Osteoblast (primary cell): ENCODE results near the gene RAB25. TPM values are rescaled to one million over a fixed set of nuclear protein-coding genes. Genes with fewer than 3 reads are reported as not detected.
A peak's percentile ranks its signal among the peaks of the same experiment; 100 is the strongest.

Experiments
- DNase-seq: peaks from one replicate; pipeline ENCODE4 v3.0.0; 2011; ENCODE audit warnings: low spot score, mixed read lengths; ENCODE audit not compliant: insufficient read length; ENCODE audit errors: missing footprints
- H2AFZ ChIP-seq: 2 replicates; pipeline ENCODE4 v1.6.0; 2011; ENCODE audit warnings: mild to moderate bottlenecking, low read length
- H3K27ac ChIP-seq: 2 replicates; pipeline ENCODE4 v1.5.1; 2011; ENCODE audit warnings: mild to moderate bottlenecking, low read depth, low read length, moderate library complexity
- H3K27me3 ChIP-seq: 2 replicates; pipeline ENCODE4 v1.6.0; 2012; ENCODE audit warnings: mild to moderate bottlenecking, control low read depth, inconsistent platforms, low read length, moderate library complexity; ENCODE audit not compliant: insufficient read depth
- H3K36me3 ChIP-seq: 2 replicates; pipeline ENCODE4 v1.5.1; 2011; ENCODE audit warnings: mild to moderate bottlenecking, low read length, control low read depth, moderate library complexity; ENCODE audit not compliant: insufficient read depth
- H3K4me1 ChIP-seq: 2 replicates; pipeline ENCODE4 v1.5.1; 2011; ENCODE audit warnings: mild to moderate bottlenecking, low read length, control low read depth, moderate library complexity; ENCODE audit not compliant: insufficient read depth
- H3K4me2 ChIP-seq: 2 replicates; pipeline ENCODE4 v1.6.0; 2011; ENCODE audit warnings: mild to moderate bottlenecking, low read length; ENCODE audit not compliant: insufficient read depth
- H3K4me3 ChIP-seq: fragments of 200-600 bp; sonication (generic); 3 replicates; pipeline ENCODE4 v1.5.1; 2012; ENCODE audit warnings: mild to moderate bottlenecking, low read length, inconsistent platforms; ENCODE audit not compliant: insufficient read depth
- H3K79me2 ChIP-seq: 2 replicates; pipeline ENCODE4 v1.6.0; 2012; ENCODE audit warnings: mild to moderate bottlenecking, low read length, control low read depth, inconsistent platforms; ENCODE audit not compliant: insufficient read depth
- H3K9me3 ChIP-seq: 2 replicates; pipeline ENCODE4 v1.5.1; 2011; ENCODE audit warnings: low read depth, low read length, control low read depth
- H4K20me1 ChIP-seq: 2 replicates; pipeline ENCODE4 v1.6.0; 2012; ENCODE audit warnings: mild to moderate bottlenecking, low read length, control low read depth; ENCODE audit not compliant: insufficient read depth
- total RNA-seq: library from RNA; depleted of rRNA; stranded (reverse); fragments of >200 nt; gene quantifications from 2 replicates; pipeline ENCODE4 v1.2.3, GENCODE V29; 2012
- TF ChIP-seq, protein P1 (sequence below): IDR thresholded peaks from 2 replicates; pipeline ENCODE4 v1.5.1; 2011; ENCODE audit warnings: mild to moderate bottlenecking, low read depth, low read length, moderate library complexity; ENCODE audit errors: extremely low read depth

Gene RAB25
- total RNA-seq, 1 donor: not detected

DNA sequence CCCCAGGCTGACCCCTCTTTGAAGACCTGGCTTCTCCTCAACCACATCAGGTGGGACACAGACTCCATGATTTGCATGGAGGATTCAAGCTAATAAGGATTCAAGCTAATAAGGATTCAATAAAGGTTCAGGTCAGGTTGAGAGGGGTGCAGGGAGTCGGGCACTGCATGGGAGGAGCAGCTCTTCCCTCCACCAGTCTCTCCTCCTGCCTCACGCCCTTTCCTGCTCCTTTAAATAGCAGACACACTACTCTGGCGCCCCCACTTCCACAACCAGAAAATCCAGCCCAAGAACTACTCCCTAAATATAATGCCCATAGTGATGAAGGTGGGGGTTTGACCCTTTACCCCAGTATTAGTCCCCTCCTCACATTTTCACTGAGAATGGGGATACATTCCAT, 14.2 kb downstream of the RAB25 start:
- Histone ChIP-seq H3K36me3 (no peaks in the 10 kb centered on the region), H3K4me3 (no peak overlapping the region), H3K79me2 (no peaks in the 10 kb centered on the region), H3K9me3 (no peaks in the 10 kb centered on the region), H3K27ac (no peak overlapping the region), H3K27me3 (no peaks in the 10 kb centered on the region), H4K20me1 (no peaks in the 10 kb centered on the region), H3K4me1 (no peaks in the 10 kb centered on the region), H2AFZ (no peak overlapping the region), H3K4me2 (no peak overlapping the region)
- TF ChIP-seq, protein P1, sequence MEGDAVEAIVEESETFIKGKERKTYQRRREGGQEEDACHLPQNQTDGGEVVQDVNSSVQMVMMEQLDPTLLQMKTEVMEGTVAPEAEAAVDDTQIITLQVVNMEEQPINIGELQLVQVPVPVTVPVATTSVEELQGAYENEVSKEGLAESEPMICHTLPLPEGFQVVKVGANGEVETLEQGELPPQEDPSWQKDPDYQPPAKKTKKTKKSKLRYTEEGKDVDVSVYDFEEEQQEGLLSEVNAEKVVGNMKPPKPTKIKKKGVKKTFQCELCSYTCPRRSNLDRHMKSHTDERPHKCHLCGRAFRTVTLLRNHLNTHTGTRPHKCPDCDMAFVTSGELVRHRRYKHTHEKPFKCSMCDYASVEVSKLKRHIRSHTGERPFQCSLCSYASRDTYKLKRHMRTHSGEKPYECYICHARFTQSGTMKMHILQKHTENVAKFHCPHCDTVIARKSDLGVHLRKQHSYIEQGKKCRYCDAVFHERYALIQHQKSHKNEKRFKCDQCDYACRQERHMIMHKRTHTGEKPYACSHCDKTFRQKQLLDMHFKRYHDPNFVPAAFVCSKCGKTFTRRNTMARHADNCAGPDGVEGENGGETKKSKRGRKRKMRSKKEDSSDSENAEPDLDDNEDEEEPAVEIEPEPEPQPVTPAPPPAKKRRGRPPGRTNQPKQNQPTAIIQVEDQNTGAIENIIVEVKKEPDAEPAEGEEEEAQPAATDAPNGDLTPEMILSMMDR: no peak
- peak; percentile 88 for DNase-seq

GRCh38 chr1:156075775-156076204, 14.8 kb downstream of the RAB25 start:
- no peak overlapping the region for H2AFZ ChIP-seq
- no peak overlapping the region for H3K4me3 ChIP-seq
- H3K9me3 ChIP-seq: no peaks in the 10 kb centered on the region
- H3K4me2 ChIP-seq: no peak overlapping the region
- no peaks in the 10 kb centered on the region for H4K20me1 ChIP-seq
- peaks cover 2% of the 10 kb centered on the region for H3K4me1 ChIP-seq
- H3K27ac ChIP-seq: no peak overlapping the region
- TF ChIP-seq, protein P1: no peak
- peak; percentile 56 for DNase-seq
- no peaks in the 10 kb centered on the region for H3K36me3 ChIP-seq
- H3K79me2 ChIP-seq: no peaks in the 10 kb centered on the region
- no peaks in the 10 kb centered on the region for H3K27me3 ChIP-seq

DNA sequence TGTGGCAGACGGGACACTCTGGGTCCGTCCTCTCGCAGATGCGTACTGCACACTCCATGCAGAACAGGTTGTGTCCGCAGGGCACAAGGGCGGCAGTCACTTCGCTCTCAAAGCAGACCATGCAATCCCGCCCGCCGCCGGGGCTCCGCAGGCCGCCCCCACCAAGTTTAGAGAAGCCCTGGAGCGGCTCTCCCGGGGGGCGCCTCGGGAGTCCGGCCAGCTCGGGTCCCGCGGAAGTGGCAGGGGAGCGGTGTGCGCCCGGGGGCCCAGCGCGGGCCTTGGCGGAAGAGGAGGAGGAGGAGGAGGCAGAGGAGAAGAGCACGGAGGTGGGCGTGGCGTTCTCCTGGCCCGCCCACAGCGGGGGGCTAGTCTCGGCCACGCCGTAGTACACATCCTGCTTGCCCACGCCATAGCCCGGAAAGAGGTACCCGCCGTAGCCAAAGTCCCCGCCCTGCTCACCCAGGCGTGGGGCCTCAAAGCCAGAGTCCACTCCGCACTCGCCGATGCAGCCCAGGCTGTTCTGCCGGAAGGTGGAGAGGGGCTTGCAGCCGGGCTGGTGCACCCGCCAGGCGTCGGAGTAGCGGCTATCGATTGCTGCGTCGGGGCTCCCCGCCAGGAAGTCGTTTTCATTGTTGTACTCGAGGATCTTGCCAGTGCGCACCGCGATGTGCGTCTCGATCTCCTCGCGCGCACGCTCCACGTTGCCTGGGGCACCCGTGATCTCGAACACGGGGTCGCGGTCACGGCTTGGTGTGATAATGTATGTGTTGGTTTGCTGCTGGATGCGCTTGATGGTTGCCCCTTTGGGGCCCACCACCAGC, 15.9 kb downstream of the RAB25 start:
- peak overlapping the region; percentile 13 for H3K4me3 ChIP-seq
- no peaks in the 10 kb centered on the region for H3K79me2 ChIP-seq
- no peak overlapping the region for H3K4me2 ChIP-seq
- H2AFZ ChIP-seq: no peak overlapping the region
- no peaks in the 10 kb centered on the region for H3K9me3 ChIP-seq
- no peaks in the 10 kb centered on the region for H4K20me1 ChIP-seq
- DNase-seq: peak; percentile 72
- H3K27me3 ChIP-seq: peaks cover 4% of the 10 kb centered on the region
- no peak overlapping the region for H3K27ac ChIP-seq
- H3K4me1 ChIP-seq: peaks cover 9% of the 10 kb centered on the region
- H3K36me3 ChIP-seq: no peaks in the 10 kb centered on the region
- TF ChIP-seq, protein P1: no peak

- peaks cover 9% of the 10 kb centered on the region for H3K4me1 ChIP-seq
- H3K9me3 ChIP-seq: no peaks in the 10 kb centered on the region
- TF ChIP-seq, protein P1: no peak
- no peaks in the 10 kb centered on the region for H3K36me3 ChIP-seq
- H4K20me1 ChIP-seq: no peaks in the 10 kb centered on the region
- H3K79me2 ChIP-seq: no peaks in the 10 kb centered on the region
- peaks cover 4% of the 10 kb centered on the region for H3K27me3 ChIP-seq
- no peak overlapping the region for H2AFZ ChIP-seq
- no peak overlapping the region for H3K4me3 ChIP-seq
- DNase-seq: peak; percentile 67
- no peak overlapping the region for H3K27ac ChIP-seq
- H3K4me2 ChIP-seq: no peak overlapping the region
Observed at GRCh38 chr1:156077430-156077760, 16.4 kb downstream of the RAB25 start.
